H9 (cell line): ENCODE data around the gene PPRC1. TPM values are rescaled to one million over a fixed set of nuclear protein-coding genes. Genes with fewer than 3 reads are reported as not detected.

ENCODE experiments used
- DNase-seq: peaks from one replicate; pipeline ENCODE4 v3.0.0-alpha.2; 2017
- H2AFZ ChIP-seq: one replicate; pipeline ENCODE4 v1.6.1; 2013; ENCODE audit warnings: mild to moderate bottlenecking, low read length, control low read depth, moderate library complexity
- H2AK5ac ChIP-seq: 2 replicates; pipeline ENCODE4 v1.6.1; 2013; ENCODE audit warnings: low read length, control low read depth, mixed read lengths; ENCODE audit not compliant: insufficient read length
- H2BK120ac ChIP-seq: one replicate; pipeline ENCODE4 v1.6.1; 2013; ENCODE audit warnings: low read depth, mild to moderate bottlenecking, low read length, control low read depth, inconsistent platforms; ENCODE audit not compliant: poor library complexity, severe bottlenecking
- H2BK12ac ChIP-seq: 2 replicates; pipeline ENCODE4 v1.6.1; 2013; ENCODE audit warnings: low read length, control low read depth, mixed read lengths, low read depth; ENCODE audit not compliant: insufficient read length
- H2BK15ac ChIP-seq: 2 replicates; pipeline ENCODE4 v1.6.1; 2013; ENCODE audit warnings: low read depth, low read length, control low read depth
- H2BK20ac ChIP-seq: one replicate; pipeline ENCODE4 v1.6.1; 2013; ENCODE audit warnings: low read depth, mild to moderate bottlenecking, low read length, control low read depth, inconsistent platforms; ENCODE audit not compliant: poor library complexity, severe bottlenecking
- H2BK5ac ChIP-seq: 2 replicates; pipeline ENCODE4 v1.6.1; 2013; ENCODE audit warnings: low read length, control low read depth, mixed read lengths; ENCODE audit not compliant: insufficient read length
- H3K14ac ChIP-seq: 2 replicates; pipeline ENCODE4 v1.6.1; 2013; ENCODE audit warnings: low read length, control low read depth; ENCODE audit not compliant: insufficient read depth
- H3K18ac ChIP-seq: 2 replicates; pipeline ENCODE4 v1.6.1; 2013; ENCODE audit warnings: low read depth, mild to moderate bottlenecking, mixed read lengths, low read length, control low read depth; ENCODE audit not compliant: insufficient read length
- H3K23ac ChIP-seq: 2 replicates; pipeline ENCODE4 v1.6.1; 2013; ENCODE audit warnings: low read length, control low read depth, mixed read lengths, low read depth; ENCODE audit not compliant: insufficient read length
- H3K23me2 ChIP-seq: 2 replicates; pipeline ENCODE4 v1.6.1; 2013; ENCODE audit warnings: low read depth, mild to moderate bottlenecking, mixed read lengths, low read length, control low read depth; ENCODE audit not compliant: insufficient read length, poor library complexity, severe bottlenecking
- H3K27ac ChIP-seq: 2 replicates; pipeline ENCODE4 v1.5.1; 2013; ENCODE audit warnings: low read length, control low read depth, mixed read lengths, low read depth; ENCODE audit not compliant: insufficient read length
- H3K27me3 ChIP-seq: 2 replicates; pipeline ENCODE4 v1.6.1; 2013; ENCODE audit warnings: low read length, control low read depth, inconsistent platforms; ENCODE audit not compliant: insufficient read depth
- H3K4ac ChIP-seq: 2 replicates; pipeline ENCODE4 v1.6.1; 2013; ENCODE audit warnings: low read depth, mild to moderate bottlenecking, control low read depth, inconsistent platforms, low read length, moderate library complexity
- H3K4me1 ChIP-seq: 2 replicates; pipeline ENCODE4 v1.6.1; 2013; ENCODE audit warnings: low read length, control low read depth, inconsistent platforms; ENCODE audit not compliant: insufficient read depth
- H3K4me2 ChIP-seq: 2 replicates; pipeline ENCODE4 v1.6.1; 2013; ENCODE audit warnings: low read length, control low read depth, mixed read lengths; ENCODE audit not compliant: insufficient read length, insufficient read depth
- H3K56ac ChIP-seq: 2 replicates; pipeline ENCODE4 v1.6.1; 2013; ENCODE audit warnings: low read depth, mild to moderate bottlenecking, mixed read lengths, low read length, control low read depth; ENCODE audit not compliant: insufficient read length
- H3K79me1 ChIP-seq: 2 replicates; pipeline ENCODE4 v1.6.1; 2013; ENCODE audit warnings: low read depth, mild to moderate bottlenecking, moderate library complexity, low read length, control low read depth, inconsistent platforms; ENCODE audit not compliant: insufficient read depth, poor library complexity, severe bottlenecking
- H3K79me2 ChIP-seq: 2 replicates; pipeline ENCODE4 v1.6.1; 2013; ENCODE audit warnings: low read length, control low read depth, inconsistent platforms; ENCODE audit not compliant: insufficient read depth
- H3K9ac ChIP-seq: 2 replicates; pipeline ENCODE4 v1.6.1; 2013; ENCODE audit warnings: low read length, control low read depth, mixed read lengths; ENCODE audit not compliant: insufficient read length; ENCODE audit errors: extremely low read depth
- H3K9me3 ChIP-seq: one replicate; pipeline ENCODE4 v1.6.1; 2013; ENCODE audit warnings: low read depth, low read length, inconsistent platforms; ENCODE audit not compliant: control insufficient read depth
- H3T11ph ChIP-seq: one replicate; pipeline ENCODE4 v1.6.1; 2013; ENCODE audit warnings: mild to moderate bottlenecking, low read length, control low read depth, inconsistent platforms
- H4K20me1 ChIP-seq: one replicate; pipeline ENCODE4 v1.6.1; 2013; ENCODE audit not compliant: control insufficient read depth, insufficient read length, insufficient read depth
- H4K5ac ChIP-seq: 2 replicates; pipeline ENCODE4 v1.6.1; 2013; ENCODE audit warnings: low read depth, mild to moderate bottlenecking, mixed read lengths, low read length, control low read depth; ENCODE audit not compliant: insufficient read length
- H4K8ac ChIP-seq: replicated peaks from 2 replicates; pipeline ENCODE4 v1.6.1; 2013; ENCODE audit warnings: low read length, control low read depth, mixed read lengths, low read depth; ENCODE audit not compliant: insufficient read length
- H4K91ac ChIP-seq: 2 replicates; pipeline ENCODE4 v1.6.1; 2013; ENCODE audit warnings: low read depth, mild to moderate bottlenecking, moderate library complexity, mixed read lengths, low read length, control low read depth; ENCODE audit not compliant: insufficient read length
- H3K27ac Mint-ChIP-seq, 3 experiments: 2 replicates in 2 of 3; 3 replicates in 1 of 3; pipeline ENCODE4 v1.8.0; 2020 to 2021; ENCODE audit warnings: mixed read lengths in 3 of 3, mild to moderate bottlenecking in 1 of 3, moderate library complexity in 1 of 3
- H3K27me3 Mint-ChIP-seq: 2 replicates; pipeline ENCODE4 v1.8.0; 2021; ENCODE audit warnings: low read depth, mild to moderate bottlenecking, moderate library complexity, mixed read lengths
- H3K36me3 Mint-ChIP-seq, 3 experiments: 2 replicates in 2 of 3; 3 replicates in 1 of 3; pipeline ENCODE4 v1.8.0; 2020 to 2021; ENCODE audit warnings: low read depth in 3 of 3, mixed read lengths in 3 of 3; ENCODE audit not compliant: insufficient read depth in 1 of 3
- H3K4me1 Mint-ChIP-seq, 2 experiments: 2 replicates each; pipeline ENCODE4 v1.8.0; 2020; ENCODE audit warnings: mixed read lengths in 2 of 2
- H3K4me3 Mint-ChIP-seq, 2 experiments: 2 replicates in 1 of 2; 3 replicates in 1 of 2; pipeline ENCODE4 v1.8.0; 2020 to 2021; ENCODE audit warnings: mild to moderate bottlenecking in 2 of 2, mixed read lengths in 2 of 2, moderate library complexity in 1 of 2
- H3K9me3 Mint-ChIP-seq, 2 experiments: 2 replicates in 1 of 2; 3 replicates in 1 of 2; pipeline ENCODE4 v1.8.0; 2020; ENCODE audit warnings: mild to moderate bottlenecking in 2 of 2, mixed read lengths in 2 of 2, moderate library complexity in 1 of 2
- CTCF ChIP-seq: fragments of 200-600 bp; sonication (generic); conservative IDR thresholded peaks from 3 replicates; pipeline ENCODE4 v1.8.0; 2021; ENCODE audit warnings: antibody characterized with exemption, mild to moderate bottlenecking
- WGBS: extraction: QIAGEN DNeasy Blood & Tissue Kit; methylation state at CpG from one replicate; pipeline ENCODE4 v1.1.7; 2013; ENCODE audit warnings: missing lambda C conversion rate, low lambda C conversion rate, mixed read lengths; ENCODE audit not compliant: insufficient read length; ENCODE audit errors: extremely low coverage; 5-methylcytosine and 5-hydroxymethylcytosine counted together
- total RNA-seq: library from RNA; stranded (reverse); gene quantifications from 2 replicates; pipeline ENCODE4 v1.2.1, GENCODE V29; 2021

The PPRC1 gene
- total RNA-seq, 1 experiment from 2014 or later = 121 TPM

GRCh38 chr10:102146971-102147428 is 14.2 kb downstream of the PPRC1 start:
- H3K4me3 Mint-ChIP-seq = no peak overlapping the region; a peak in 1 of 5 replicates
- WGBS = no CpG with 5 or more reads among the region's 17 CpGs

More at GRCh38 chr10:102146971-102147428, 14.2 kb downstream of the PPRC1 start:
- Histone ChIP-seq H3K23me2 (peaks cover 5% of the 10 kb centered on the region), H2BK120ac (no peak overlapping the region), H2BK20ac (no peak overlapping the region), H3T11ph (no peak overlapping the region), H3K4ac (no peak overlapping the region), H3K9me3 (no peaks in the 10 kb centered on the region), H3K27ac (no peak overlapping the region), H2BK5ac (no peak overlapping the region), H4K91ac (no peak overlapping the region), H4K20me1 (no peaks in the 10 kb centered on the region), H2BK12ac (no peak overlapping the region), H3K79me2 (no peaks in the 10 kb centered on the region), H2AFZ (no peak overlapping the region), H3K9ac (no peak overlapping the region), H3K23ac (no peak overlapping the region), H3K18ac (no peak overlapping the region), H3K27me3 (no peaks in the 10 kb centered on the region), H3K14ac (no peak overlapping the region), H3K56ac (no peak overlapping the region), H2BK15ac (no peak overlapping the region), H2AK5ac (no peak overlapping the region), H3K4me1 (peaks cover 2% of the 10 kb centered on the region; the same call in 1 of the 2 replicates), H3K4me2 (no peak overlapping the region), H4K5ac (no peak overlapping the region), H3K79me1 (no peaks in the 10 kb centered on the region), H4K8ac (no peak overlapping the region)
- no peak for DNase-seq
- Mint-ChIP-seq H3K4me1 (peaks cover 10 to 12% of the 10 kb centered on the region in 2 experiments), H3K27me3 (no peaks in the 10 kb centered on the region), H3K27ac (peak overlapping the region in 2 of 3 experiments; percentile 44 to 78; a peak in 2 of 7 replicates), H3K36me3 (peaks cover 60 to 87% (median 76%) of the 10 kb centered on the region in 3 experiments), H3K9me3 (no peaks in the 10 kb centered on the region)
- TF ChIP-seq CTCF = no peak
